WI38 (cell line): ENCODE data around the gene FERMT1.

Experiments
- H3K4me3 ChIP-seq: 2 replicates; pipeline ENCODE4 v1.5.1; 2011; ENCODE audit warnings: low read depth, mild to moderate bottlenecking, control low read depth, low read length
- CTCF ChIP-seq: IDR thresholded peaks from 2 replicates; pipeline ENCODE4 v1.5.1; 2012; ENCODE audit warnings: low read depth, mild to moderate bottlenecking, control low read depth, low read length

FERMT1 gene

GRCh38 chr20:6130045-6130444 is 7.2 kb upstream of the FERMT1 start:
- no peak overlapping the region for H3K4me3 ChIP-seq
- no peak for TF ChIP-seq CTCF

- TF ChIP-seq CTCF = no peak
- no peak overlapping the region for H3K4me3 ChIP-seq
Measured at GRCh38 chr20:6127825-6128224, 5.0 kb upstream of the FERMT1 start.

GRCh38 chr20:6126846-6127245 is 4.0 kb upstream of the FERMT1 start:
- TF ChIP-seq CTCF = no peak
- no peak overlapping the region for H3K4me3 ChIP-seq

GRCh38 chr20:6123649-6124014 is 802 bp upstream of the FERMT1 start:
- no peak overlapping the region; the same call in 1 of the 2 replicates for H3K4me3 ChIP-seq

GRCh38 chr20:6122111-6122872 is 538 bp downstream of the FERMT1 start:
- H3K4me3 ChIP-seq = peak overlapping the region; percentile 56
- TF ChIP-seq CTCF = no peak

More at GRCh38 chr20:6123649-6124014, 802 bp upstream of the FERMT1 start:
- no peak for TF ChIP-seq CTCF

DNA sequence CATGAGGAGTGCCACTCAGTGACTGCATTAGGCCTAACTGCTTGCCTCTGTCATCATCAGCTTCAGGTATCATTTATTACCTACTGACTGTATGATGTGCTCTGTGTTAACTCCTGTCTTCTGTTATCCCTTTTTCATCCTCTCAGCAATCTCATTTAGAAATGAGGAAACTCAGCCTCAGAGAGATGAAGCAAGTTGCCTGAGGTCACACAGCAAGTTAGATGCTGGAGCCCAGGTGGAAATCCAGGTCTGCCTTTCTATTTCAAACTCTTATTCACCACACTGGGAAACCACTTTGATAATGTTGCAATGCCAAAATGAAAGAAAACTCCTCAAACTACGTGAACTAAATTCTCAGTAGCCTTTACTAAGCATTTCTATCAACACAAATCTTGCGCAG is 1.3 kb downstream of the FERMT1 start:
- no peak overlapping the region for H3K4me3 ChIP-seq
- no peak for TF ChIP-seq CTCF

DNA sequence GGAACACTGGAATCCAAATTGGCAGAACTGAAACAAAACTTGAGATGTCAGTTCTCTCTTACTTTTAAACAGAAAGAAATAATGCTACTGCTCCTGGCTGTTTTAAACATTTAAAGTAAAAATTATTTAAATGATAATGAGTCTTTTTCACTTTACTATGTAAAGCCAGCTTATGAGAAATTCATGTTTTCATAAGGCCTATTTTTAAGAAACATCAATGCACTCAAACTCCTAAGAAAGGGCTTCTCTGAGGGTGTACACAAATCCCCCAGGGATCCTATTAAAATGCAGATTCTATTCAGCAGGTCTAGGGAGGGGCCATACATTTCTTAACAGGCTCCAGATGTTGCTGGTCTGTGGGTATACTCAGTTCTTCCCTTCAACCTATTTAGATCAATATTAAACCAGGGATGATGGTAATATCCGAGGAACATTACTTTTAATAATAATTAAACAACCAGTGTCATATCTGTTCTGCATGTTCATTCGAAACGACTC is 2.3 kb downstream of the FERMT1 start:
- no peak overlapping the region for H3K4me3 ChIP-seq

More for the DNA sequence above, 2.3 kb downstream of the FERMT1 start:
- no peak for TF ChIP-seq CTCF
